ENCODE measurements around the gene PACSIN3. TPM values are rescaled to one million over a fixed set of nuclear protein-coding genes. Genes with fewer than 3 reads are reported as not detected.

Gene PACSIN3
- total and polyA plus RNA-seq, 2 of the 8 experiments (the other 6 are each of a cell fraction or from before 2014, with no cell fraction given) = 23.8 to 47.2 TPM

GRCh38 chr11:47235163-47235562 lies 48.9 kb upstream of the PACSIN3 start:
- no peak overlapping the region for H2BK20ac ChIP-seq (ENCODE audit: low read length)
- H2AFZ ChIP-seq (ENCODE audit: low read length) = no peak overlapping the region
- no peak overlapping the region for H4K5ac ChIP-seq (ENCODE audit: insufficient read length, low read depth, low read length)
- POLR2A ChIA-PET (ENCODE audit: partially characterized antibody) = interaction anchor here (0.7 to 11.9 kb wide), 13 partner anchors 11 to 87 kb away, joined by 3 to 138 read pairs (median 5); partner anchors contain the start of genes ACP2, DDB2 and NR1H3
- 0 out of 7 replicates have a peak, but pooled peaks cover 0 to 2% (median 0%) of the 10 kb centered on the region in 4 experiments for H3K4me1 ChIP-seq (replicated peaks in 1 of 4; ENCODE audit: control insufficient read depth in 3 of 4, insufficient read depth in 4 of 4, low read length in 3 of 4)
- no peaks in the 10 kb centered on the region for H3K23me2 ChIP-seq (ENCODE audit: low read depth, low read length)
- H2BK12ac ChIP-seq (ENCODE audit: low read depth, low read length) = no peak overlapping the region
- no peak overlapping the region for H3K9ac ChIP-seq (replicated peaks in 1 of 4; ENCODE audit: extremely low read depth in 1 of 4, low read depth in 3 of 4, low read length in 3 of 4)
- H3K14ac ChIP-seq (ENCODE audit: insufficient read length) = no peak overlapping the region
- no peak overlapping the region for H3K4me2 ChIP-seq (ENCODE audit: insufficient read depth in 1 of 2, low read depth in 2 of 2, low read length in 2 of 2)
- no peak overlapping the region for H4K8ac ChIP-seq (ENCODE audit: extremely low read depth, insufficient read depth, low read length)
- H3K4ac ChIP-seq (replicated peaks; ENCODE audit: insufficient read length, low read depth, low read length) = no peak overlapping the region
- no peak overlapping the region for H3K23ac ChIP-seq (ENCODE audit: insufficient read length)
- H2AK5ac ChIP-seq (ENCODE audit: low read depth, low read length) = no peak overlapping the region
- no peak overlapping the region for H3K4me3 ChIP-seq (ENCODE audit: extremely low read depth in 1 of 4, insufficient read depth in 2 of 4, low read depth in 3 of 4, low read length in 4 of 4)
- TF ChIP-seq POLR2AphosphoS5 (IDR thresholded peaks at IDR 0.05; ENCODE audit: low read depth, low read length) (peak; percentile 29; the same call in 1 of the 2 replicates), ATF2 (IDR thresholded peaks at IDR 0.05; ENCODE audit: low read length) (no peak)
- no peak overlapping the region for H4K91ac ChIP-seq (replicated peaks; ENCODE audit: insufficient read length, low read length)
- no peaks in the 10 kb centered on the region for H3K79me2 ChIP-seq (ENCODE audit: control insufficient read depth in 1 of 2, insufficient read depth in 2 of 2, low read length in 2 of 2)
- WGBS, 2 experiments (ENCODE audit: extremely low coverage in 1 of 2, insufficient coverage in 1 of 2, insufficient read length in 1 of 2, insufficient replicate concordance in 2 of 2, low coverage in 1 of 2, low lambda C conversion rate in 2 of 2, missing lambda C conversion rate in 1 of 2) = 94% methylated on average over 11 of the region's 12 CpGs; no CpG with 5 or more reads in 1 of the 2 experiments
- H2BK15ac ChIP-seq (ENCODE audit: low read length) = no peak overlapping the region
- peaks cover 20 to 46% (median 38%) of the 10 kb centered on the region in 4 experiments for H3K36me3 ChIP-seq (ENCODE audit: control insufficient read depth in 2 of 4, insufficient read depth in 4 of 4, low read length in 3 of 4)
- no peaks in the 10 kb centered on the region; the same call in 1 of the 2 replicates for H3K79me1 ChIP-seq (ENCODE audit: low read depth, low read length)
- no peak for DNase-seq (ENCODE audit: low read depth in 1 of 2, low spot score in 2 of 2)
- no peak overlapping the region for H2BK120ac ChIP-seq (replicated peaks; ENCODE audit: low read depth, low read length)
- FAIRE-seq = no peak
- no peak overlapping the region for H3K56ac ChIP-seq (replicated peaks; ENCODE audit: insufficient read length, low read depth, low read length)
- no peak overlapping the region for H3K18ac ChIP-seq (ENCODE audit: extremely low read depth, low read length)
- CTCF ChIA-PET (ENCODE audit: partially characterized antibody) = interaction anchor here (0.5 to 11.4 kb wide), 16 partner anchors 11 to 678 kb away, joined by 3 to 107 read pairs (median 5); partner anchors contain the start of genes ACP2, ARFGAP2, DDB2 and MYBPC3
- no peaks in the 10 kb centered on the region for H3K9me3 ChIP-seq (ENCODE audit: insufficient read depth in 2 of 2, low read depth in 1 of 2, low read length in 1 of 2)
- no peaks in the 10 kb centered on the region for H3K27me3 ChIP-seq (replicated peaks in 1 of 4; ENCODE audit: control insufficient read depth in 3 of 4, extremely low read depth in 1 of 4, insufficient read depth in 3 of 4, low read length in 3 of 4)
- H2BK5ac ChIP-seq (ENCODE audit: low read depth, low read length) = no peak overlapping the region
- no peak overlapping the region for H3K27ac ChIP-seq (ENCODE audit: low read depth, low read length)
- peaks cover 0 to 7% of the 10 kb centered on the region in 2 experiments for H4K20me1 ChIP-seq (replicated peaks in 1 of 2; ENCODE audit: control insufficient read depth in 1 of 2, insufficient read depth in 2 of 2, low read length in 2 of 2)
